H1 (cell line): ENCODE results near the gene MMP25. TPM values are rescaled to one million over a fixed set of nuclear protein-coding genes. Genes with fewer than 3 reads are reported as not detected.
A peak's percentile ranks its signal among the peaks of the same experiment; 100 is the strongest.

Experiments
- CTCF ChIA-PET: fragments of 300-600 bp; sonication (Branson Sonifier 250); formaldehyde crosslinking; loops from one replicate; lab custom pipeline; 2021; ENCODE audit not compliant: partially characterized antibody; lab: Charles Lee
- POLR2A ChIA-PET: fragments of 300-600 bp; sonication (Branson Sonifier 250); formaldehyde crosslinking; loops from one replicate; lab custom pipeline; 2021; ENCODE audit warnings: inconsistent platforms; ENCODE audit not compliant: partially characterized antibody; lab: Charles Lee
- DNase-seq, 2 experiments: peaks; one replicate each; pipeline versions ENCODE4 v3.0.0 to v3.0.0-alpha.2; 2010 to 2022; ENCODE audit warnings: low spot score in 2 of 2, low read depth in 1 of 2, mixed read lengths in 1 of 2
- FAIRE-seq: peaks from 2 replicates; lab custom pipeline; 2011; peaks lifted over from hg19 to GRCh38; lab: Jason Lieb, UNC
- H2AFZ ChIP-seq: 2 replicates; pipeline ENCODE4 v1.8.1; 2012; ENCODE audit warnings: low read length, inconsistent platforms
- H2AK5ac ChIP-seq: 2 replicates; pipeline ENCODE4 v1.6.1; 2013; ENCODE audit warnings: low read depth, low read length
- H2BK120ac ChIP-seq: replicated peaks from 2 replicates; pipeline ENCODE3; 2013; ENCODE audit warnings: low read depth, low read length, inconsistent platforms
- H2BK12ac ChIP-seq: 2 replicates; pipeline ENCODE4 v1.6.1; 2013; ENCODE audit warnings: low read depth, low read length
- H2BK15ac ChIP-seq: 2 replicates; pipeline ENCODE4 v1.6.1; 2013; ENCODE audit warnings: low read length
- H2BK20ac ChIP-seq: 2 replicates; pipeline ENCODE4 v1.6.1; 2013; ENCODE audit warnings: low read length
- H2BK5ac ChIP-seq: 2 replicates; pipeline ENCODE4 v1.6.1; 2013; ENCODE audit warnings: low read depth, low read length
- H3K14ac ChIP-seq: 2 replicates; pipeline ENCODE4 v1.6.1; 2013; ENCODE audit warnings: inconsistent platforms; ENCODE audit not compliant: insufficient read length
- H3K18ac ChIP-seq: 2 replicates; pipeline ENCODE4 v1.6.1; 2013; ENCODE audit warnings: low read length; ENCODE audit errors: extremely low read depth
- H3K23ac ChIP-seq: 2 replicates; pipeline ENCODE4 v1.6.1; 2013; ENCODE audit warnings: inconsistent platforms; ENCODE audit not compliant: insufficient read length
- H3K23me2 ChIP-seq: 2 replicates; pipeline ENCODE4 v1.6.1; 2013; ENCODE audit warnings: low read depth, low read length
- H3K27ac ChIP-seq: 2 replicates; pipeline ENCODE4 v1.6.1; 2011; ENCODE audit warnings: low read depth, low read length, inconsistent platforms
- H3K27me3 ChIP-seq, 4 experiments: replicated peaks in 1 of 4; 1 replicate in 1 of 4; 2 replicates in 3 of 4; pipeline versions ENCODE4 v1.6.1 to v1.8.1; 2011 to 2013; ENCODE audit warnings: low read length in 3 of 4, mild to moderate bottlenecking in 3 of 4, inconsistent platforms in 2 of 4, mixed read lengths in 2 of 4, moderate library complexity in 1 of 4; ENCODE audit not compliant: control insufficient read depth in 3 of 4, insufficient read depth in 3 of 4; ENCODE audit errors: extremely low read depth in 1 of 4
- H3K36me3 ChIP-seq, 4 experiments: 2 replicates each; pipeline versions ENCODE4 v1.6.1 to v1.8.1; 2011 to 2013; ENCODE audit warnings: mild to moderate bottlenecking in 4 of 4, low read length in 3 of 4, moderate library complexity in 2 of 4, control low read depth in 1 of 4, inconsistent platforms in 1 of 4; ENCODE audit not compliant: insufficient read depth in 4 of 4, control insufficient read depth in 2 of 4
- H3K4ac ChIP-seq: replicated peaks from 2 replicates; pipeline ENCODE3; 2013; ENCODE audit warnings: low read length, low read depth, mixed read lengths, inconsistent platforms; ENCODE audit not compliant: insufficient read length
- H3K4me1 ChIP-seq, 4 experiments: replicated peaks in 1 of 4; 1 replicate in 1 of 4; 2 replicates in 3 of 4; pipeline versions ENCODE4 v1.6.1 to v1.8.1; 2011 to 2013; ENCODE audit warnings: low read length in 3 of 4, inconsistent platforms in 2 of 4, mixed read lengths in 1 of 4; ENCODE audit not compliant: insufficient read depth in 4 of 4, control insufficient read depth in 3 of 4
- H3K4me2 ChIP-seq, 2 experiments: 2 replicates each; pipeline versions ENCODE4 v1.6.1 to v1.8.1; 2011 to 2013; ENCODE audit warnings: low read depth in 2 of 2, low read length in 2 of 2, control low read depth in 1 of 2, inconsistent platforms in 1 of 2, mild to moderate bottlenecking in 1 of 2; ENCODE audit not compliant: insufficient read depth in 1 of 2
- H3K4me3 ChIP-seq, 4 experiments: fragments of 200-600, 300-600 bp in 1 of 4; sonication (generic), shearing (Covaris generic), sonication (Bioruptor Twin) in 1 of 4; 2 replicates each; pipeline versions ENCODE4 v1.5.1 to v1.8.1; 2011 to 2016; ENCODE audit warnings: low read length in 4 of 4, low read depth in 3 of 4, control low read depth in 2 of 4, inconsistent platforms in 2 of 4, mild to moderate bottlenecking in 2 of 4, mixed read lengths in 1 of 4, moderate library complexity in 1 of 4; ENCODE audit not compliant: insufficient read depth in 2 of 4; ENCODE audit errors: extremely low read depth in 1 of 4
- H3K56ac ChIP-seq: replicated peaks from 2 replicates; pipeline ENCODE3; 2013; ENCODE audit warnings: low read depth, mild to moderate bottlenecking, mixed read lengths, low read length, inconsistent platforms; ENCODE audit not compliant: insufficient read length
- H3K79me1 ChIP-seq: 2 replicates; pipeline ENCODE4 v1.6.1; 2013; ENCODE audit warnings: low read depth, low read length, control low read depth
- H3K79me2 ChIP-seq, 2 experiments: 2 replicates each; pipeline versions ENCODE4 v1.6.1 to v1.8.1; 2012 to 2013; ENCODE audit warnings: low read length in 2 of 2, mild to moderate bottlenecking in 2 of 2, inconsistent platforms in 1 of 2; ENCODE audit not compliant: insufficient read depth in 2 of 2, control insufficient read depth in 1 of 2
- H3K9ac ChIP-seq, 4 experiments: replicated peaks in 1 of 4; 1 replicate in 1 of 4; 2 replicates in 3 of 4; pipeline versions ENCODE4 v1.6.1 to v1.8.1; 2011 to 2013; ENCODE audit warnings: low read depth in 3 of 4, low read length in 3 of 4, control low read depth in 2 of 4, mild to moderate bottlenecking in 2 of 4, moderate library complexity in 2 of 4, inconsistent platforms in 1 of 4; ENCODE audit errors: extremely low read depth in 1 of 4
- H3K9me3 ChIP-seq, 2 experiments: 2 replicates each; pipeline versions ENCODE4 v1.6.1 to v1.8.1; 2012 to 2013; ENCODE audit warnings: mild to moderate bottlenecking in 2 of 2, moderate library complexity in 2 of 2, control low read depth in 1 of 2, inconsistent platforms in 1 of 2, low read depth in 1 of 2, low read length in 1 of 2, mixed read lengths in 1 of 2; ENCODE audit not compliant: insufficient read depth in 2 of 2
- H4K20me1 ChIP-seq, 2 experiments: replicated peaks in 1 of 2; 2 replicates each; pipeline versions ENCODE3 to v1.8.1; 2011 to 2013; ENCODE audit warnings: inconsistent platforms in 2 of 2, low read length in 2 of 2, mild to moderate bottlenecking in 1 of 2; ENCODE audit not compliant: insufficient read depth in 2 of 2, control insufficient read depth in 1 of 2
- H4K5ac ChIP-seq: 2 replicates; pipeline ENCODE4 v1.6.1; 2013; ENCODE audit warnings: low read length, low read depth, mixed read lengths, inconsistent platforms; ENCODE audit not compliant: insufficient read length
- H4K8ac ChIP-seq: 2 replicates; pipeline ENCODE4 v1.8.0; 2013; ENCODE audit warnings: mild to moderate bottlenecking, moderate library complexity, low read length, inconsistent platforms; ENCODE audit not compliant: insufficient read depth; ENCODE audit errors: extremely low read depth
- H4K91ac ChIP-seq: replicated peaks from 2 replicates; pipeline ENCODE3; 2013; ENCODE audit warnings: low read length, mixed read lengths, inconsistent platforms; ENCODE audit not compliant: insufficient read length
- E2F6 ChIP-seq: IDR thresholded peaks from 2 replicates; pipeline ENCODE4 v1.6.1; 2012; ENCODE audit warnings: inconsistent platforms
- EP300 ChIP-seq, 2 experiments: IDR thresholded peaks; 1 replicate in 1 of 2; 2 replicates in 1 of 2; pipeline ENCODE4 v1.6.1; 2011 to 2012; ENCODE audit warnings: low read depth in 2 of 2, low read length in 2 of 2, mild to moderate bottlenecking in 2 of 2, borderline replicate concordance in 1 of 2, inconsistent platforms in 1 of 2, moderate library complexity in 1 of 2
- EZH2 ChIP-seq: fragments of 200-600 bp; sonication (generic); IDR thresholded peaks from 2 replicates; pipeline ENCODE4 v1.7.1; 2012; ENCODE audit warnings: low read depth, mild to moderate bottlenecking, moderate library complexity, low read length, inconsistent platforms; ENCODE audit not compliant: severe bottlenecking
- RNF2 ChIP-seq: fragments of 200-900, 300-1000 bp; sonication (generic); IDR thresholded peaks from 2 replicates; pipeline ENCODE4 v1.7.1; 2016; ENCODE audit warnings: borderline replicate concordance, low read depth, mild to moderate bottlenecking, antibody characterized with exemption, low read length; ENCODE audit not compliant: poor library complexity, severe bottlenecking; ENCODE audit errors: missing control alignments
- USF2 ChIP-seq: IDR thresholded peaks from 2 replicates; pipeline ENCODE4 v1.6.1; 2011; ENCODE audit warnings: low read length, improper control_type of control experiment
- WGBS, 2 experiments: shearing (Covaris generic) in 1 of 2; methylation state at CpG; one replicate each; pipeline versions ENCODE4 v1.1.6 to v1.1.7; 2013 to 2015; ENCODE audit warnings: low lambda C conversion rate in 2 of 2, mixed read lengths in 2 of 2, inconsistent platforms in 1 of 2, low coverage in 1 of 2, missing lambda C conversion rate in 1 of 2; ENCODE audit not compliant: insufficient replicate concordance in 2 of 2, insufficient coverage in 1 of 2, insufficient read length in 1 of 2; ENCODE audit errors: extremely low coverage in 1 of 2, missing lambda C conversion rate in 1 of 2; 5-methylcytosine and 5-hydroxymethylcytosine counted together
- polyA plus RNA-seq, 7 experiments: library from polyadenylated mRNA; depleted of rRNA in 3 of 7; stranded (reverse) in 5 of 7; unstranded in 2 of 7; fragments of >200 nt in 5 of 7; fragments of 200-250 nt in 2 of 7; gene quantifications; 1 replicate in 5 of 7; 2 replicates in 1 of 7; 4 replicates in 1 of 7; pipeline versions ENCODE4 v1.2.1 to v1.2.3, GENCODE V29; 2011 to 2013; ENCODE audit warnings: missing spikeins in 2 of 7, mixed read lengths in 2 of 7
- total RNA-seq: library from RNA; stranded (reverse); fragmentation: NEBNext Ultra II Directional; extraction: Animal tissue kit (Norgen Biotek cat#: 25700); gene quantifications from 2 replicates; pipeline ENCODE4 v1.2.1, GENCODE V29; 2021

Gene MMP25
- total and polyA plus RNA-seq, 2 of the 8 experiments (the other 6 are each of a cell fraction or from before 2014, with no cell fraction given): 7.7 to 26.7 TPM

- Histone ChIP-seq H2BK20ac (no peak overlapping the region), H3K27ac (no peak overlapping the region), H3K36me3 (no peaks in the 10 kb centered on the region), H3K18ac (no peak overlapping the region), H2BK12ac (0 out of 2 replicates have a peak overlapping the region, but pooled peaks have one; percentile 84), H4K91ac (no peak overlapping the region), H3K4ac (no peak overlapping the region), H4K5ac (no peak overlapping the region), H3K9ac (no peak overlapping the region), H3K4me1 (peaks cover 4 to 16% (median 7%) of the 10 kb centered on the region in 4 experiments; a peak in 6 of 7 replicates), H2BK15ac (0 out of 2 replicates have a peak overlapping the region, but pooled peaks have one; percentile 14), H2AK5ac (no peak overlapping the region), H3K14ac (no peak overlapping the region), H4K8ac (no peak overlapping the region), H2BK5ac (no peak overlapping the region), H3K79me2 (no peaks in the 10 kb centered on the region), H4K20me1 (peaks cover 4 to 7% of the 10 kb centered on the region in 2 experiments), H2BK120ac (no peak overlapping the region), H3K23ac (no peak overlapping the region), H3K4me2 (no peak overlapping the region), H3K23me2 (peaks cover 6% of the 10 kb centered on the region; the same call in 1 of the 2 replicates), H3K9me3 (no peaks in the 10 kb centered on the region), H3K4me3 (no peak overlapping the region), H3K56ac (no peak overlapping the region), H3K27me3 (no peaks in the 10 kb centered on the region; a peak in 1 of 7 replicates), H3K79me1 (no peaks in the 10 kb centered on the region), H2AFZ (no peak overlapping the region)
- DNase-seq (no peak), FAIRE-seq (no peak)
- ChIA-PET CTCF (interaction anchor here (0.6 to 8.3 kb wide), 19 partner anchors 9 to 99 kb away, joined by 3 to 88 read pairs (median 6); partner anchors contain the start of genes ZNF205, ZNF213 and ZSCAN10), POLR2A (interaction anchor here (1.0 to 12.7 kb wide), 14 partner anchors 8 to 74 kb away, joined by 3 to 140 read pairs (median 5); partner anchors contain the start of genes CLDN6, CLDN9, HCFC1R1 and THOC6)
- 84% methylated on average over 14 of the region's 14 CpGs; no CpG with 5 or more reads in 1 of the 2 experiments for WGBS, 2 experiments
- TF ChIP-seq USF2: no peak
- no peak for TF ChIP-seq E2F6
- no peak for TF ChIP-seq EP300 (IDR thresholded peaks at IDR 0.05; ENCODE audit: borderline replicate concordance in 1 of 2, low read depth in 2 of 2, low read length in 2 of 2)
- TF ChIP-seq EZH2: no peak
- no peak for TF ChIP-seq RNF2
These were observed 14.2 kb downstream of the MMP25 start for GRCh38 chr16:3060339-3061127.
